Lower lobe of right lung (tissue), 2 donors: ENCODE results near the gene PRM3. TPM values are rescaled to one million over a fixed set of nuclear protein-coding genes. Genes with fewer than 3 reads are reported as not detected.

Experiments
- ATAC-seq, 2 donors: fragments of 200-7000 bp; cut with Tn5 transposase; one replicate each; pipeline ENCODE4 v1.9.1; 2020 to 2022; ENCODE audit warnings: mild to moderate bottlenecking in 2 of 2, moderate library complexity in 2 of 2
- DNase-seq: peaks from one replicate; pipeline ENCODE4 v3.0.0-alpha.2; 2020
- H3K27ac ChIP-seq: fragments of 200-600 bp; one replicate; pipeline ENCODE4 v1.8.0; 2022
- H3K27me3 ChIP-seq: fragments of 200-600 bp; one replicate; pipeline ENCODE4 v1.8.0; 2022; ENCODE audit warnings: low read depth
- H3K36me3 ChIP-seq: fragments of 200-600 bp; one replicate; pipeline ENCODE4 v1.8.0; 2022; ENCODE audit warnings: mild to moderate bottlenecking
- H3K4me1 ChIP-seq: fragments of 200-600 bp; one replicate; pipeline ENCODE4 v1.8.0; 2022
- H3K4me3 ChIP-seq: fragments of 200-600 bp; one replicate; pipeline ENCODE4 v1.8.0; 2022; ENCODE audit warnings: mild to moderate bottlenecking
- H3K9me3 ChIP-seq: fragments of 200-600 bp; one replicate; pipeline ENCODE4 v1.8.0; 2022
- CTCF ChIP-seq: fragments of 200-600 bp; IDR thresholded peaks from one replicate; pipeline ENCODE4 v1.8.0; 2022; ENCODE audit warnings: antibody characterized with exemption, mild to moderate bottlenecking
- intact Hi-C: fragments of 100-400 bp; cut with DNase I; formaldehyde crosslinking; loops from one replicate; pipeline ENCODE4 v1.11.0; 2022
- total RNA-seq: library from RNA; stranded (reverse); fragmentation: NEBNext Ultra II Directional; extraction: Animal tissue kit (Norgen Biotek cat#: 25700); gene quantifications from one replicate; pipeline ENCODE4 v1.2.1, GENCODE V29; 2021
- donor health status: DM: no; HTN: yes; CAD: no; lungs with severe emphysema.

Gene PRM3
- total RNA-seq, 1 donor from 2014 or later = not detected

DNA sequence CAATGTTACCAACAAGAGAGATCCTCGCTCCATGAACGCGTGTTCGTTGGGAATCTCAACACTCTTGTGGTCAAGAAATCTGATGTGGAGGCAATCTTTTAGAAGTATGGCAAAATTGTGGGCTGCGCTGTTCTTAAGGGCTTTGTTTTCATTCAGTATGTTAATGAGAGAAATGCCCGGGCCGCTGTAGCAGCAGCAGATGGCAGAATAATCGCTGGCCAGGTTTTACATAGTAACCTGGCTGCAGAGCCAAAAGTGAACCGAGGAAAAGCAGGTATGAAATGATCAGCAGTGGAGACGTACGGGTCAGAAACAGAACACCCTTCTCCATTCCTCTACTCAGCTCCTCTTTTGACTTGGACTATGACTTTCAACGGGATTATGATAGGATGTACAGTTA lies 30.8 kb downstream of the PRM3 start:
- H3K27me3 ChIP-seq = no peaks in the 10 kb centered on the region

DNA sequence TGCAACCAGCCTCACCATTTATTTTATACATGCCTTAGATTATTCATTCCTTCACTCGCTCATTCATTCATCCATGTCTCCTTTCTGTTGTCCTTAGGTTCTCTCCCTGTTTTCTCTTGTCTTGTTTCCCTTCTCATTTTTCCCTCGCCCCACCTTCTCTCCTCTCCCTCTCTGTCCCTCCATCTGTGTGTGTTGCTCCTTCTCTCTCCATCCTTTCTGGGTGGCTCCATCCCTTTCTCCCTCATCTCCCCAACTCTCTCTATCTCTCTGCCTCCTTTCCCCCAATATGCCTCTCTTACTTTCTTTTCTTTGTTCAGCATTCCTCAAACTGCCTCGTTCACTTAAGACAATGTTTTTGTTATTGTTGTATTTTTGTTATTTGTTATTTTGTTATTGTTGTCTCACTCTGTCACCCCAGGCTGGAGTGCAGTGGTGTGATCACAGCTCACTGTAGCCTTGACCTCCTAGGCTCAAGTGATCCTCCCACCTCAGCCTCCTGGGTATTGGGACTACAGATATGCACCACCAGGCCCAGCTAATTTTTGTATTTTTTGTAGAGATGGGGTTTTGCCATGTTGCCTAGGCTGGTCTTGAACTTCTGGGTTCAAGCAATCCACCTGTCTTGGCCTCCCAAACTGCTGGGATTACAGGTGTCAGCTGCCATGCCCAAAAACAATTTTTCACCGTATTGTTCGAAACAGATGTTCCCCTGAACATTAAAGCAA lies 31.8 kb downstream of the PRM3 start:
- ATAC-seq (no peak), DNase-seq (no peak)
- no peak overlapping the region for H3K4me3 ChIP-seq
- TF ChIP-seq CTCF = no peak
- H3K27me3 ChIP-seq = no peaks in the 10 kb centered on the region
- H3K4me1 ChIP-seq = peaks cover 8% of the 10 kb centered on the region
- H3K36me3 ChIP-seq = no peaks in the 10 kb centered on the region
- no peaks in the 10 kb centered on the region for H3K9me3 ChIP-seq
- no peak overlapping the region for H3K27ac ChIP-seq
- intact Hi-C loops = no loop called here

More for the DNA sequence above, 30.8 kb downstream of the PRM3 start:
- Histone ChIP-seq H3K9me3 (no peaks in the 10 kb centered on the region), H3K4me3 (no peak overlapping the region), H3K27ac (no peak overlapping the region), H3K36me3 (no peaks in the 10 kb centered on the region), H3K4me1 (peaks cover 2% of the 10 kb centered on the region)
- intact Hi-C loops = no loop called here
- no peak for DNase-seq
- no peak for TF ChIP-seq CTCF
- no peak for ATAC-seq

DNA sequence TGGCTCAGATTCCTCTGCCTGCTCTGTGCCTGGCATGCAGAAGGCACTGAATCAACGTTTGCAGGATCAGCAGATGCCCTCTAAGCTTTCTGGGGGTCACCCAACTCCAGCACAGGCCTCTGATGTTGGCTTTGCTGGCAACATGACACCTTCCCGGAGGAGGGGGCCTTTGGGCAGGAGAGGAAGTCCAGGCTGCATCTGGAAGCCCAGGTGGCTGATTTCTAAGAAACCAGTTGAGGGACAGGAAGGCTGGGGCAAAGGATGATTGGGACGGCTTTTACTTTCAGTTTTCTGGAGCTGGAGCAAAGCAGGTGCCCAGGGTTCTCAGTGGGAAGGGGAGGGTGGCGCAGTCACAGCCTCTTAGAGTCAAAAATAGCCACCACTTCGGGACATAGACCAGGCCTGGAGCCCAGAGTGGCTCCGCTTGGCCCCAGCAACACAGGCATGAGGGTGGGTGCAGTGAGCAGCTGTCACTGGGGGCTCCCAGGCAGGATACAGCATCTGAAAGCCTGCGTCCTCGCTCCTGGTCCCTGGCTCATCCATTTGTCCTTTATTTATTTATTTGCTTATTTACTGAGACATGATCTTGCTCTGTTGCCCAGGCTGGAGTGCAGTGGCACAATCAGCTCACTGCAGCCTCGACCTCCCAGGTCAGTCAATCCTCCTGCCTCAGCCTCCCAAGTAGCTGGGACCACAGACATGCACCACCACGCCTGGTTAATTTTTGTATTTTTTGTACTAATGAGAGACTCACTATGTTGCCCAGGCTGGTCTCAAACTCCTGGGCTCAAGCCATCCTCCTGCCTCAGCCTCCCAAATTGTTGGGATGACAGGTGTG lies 32.6 kb downstream of the PRM3 start:
- Histone ChIP-seq H3K4me1 (peaks cover 8% of the 10 kb centered on the region), H3K36me3 (no peaks in the 10 kb centered on the region), H3K9me3 (no peaks in the 10 kb centered on the region), H3K27ac (no peak overlapping the region), H3K4me3 (no peak overlapping the region), H3K27me3 (no peaks in the 10 kb centered on the region)
- ATAC-seq (peak; percentile 35 to 59), DNase-seq (no peak)
- no peak for TF ChIP-seq CTCF
- intact Hi-C loops = no loop called here

DNA sequence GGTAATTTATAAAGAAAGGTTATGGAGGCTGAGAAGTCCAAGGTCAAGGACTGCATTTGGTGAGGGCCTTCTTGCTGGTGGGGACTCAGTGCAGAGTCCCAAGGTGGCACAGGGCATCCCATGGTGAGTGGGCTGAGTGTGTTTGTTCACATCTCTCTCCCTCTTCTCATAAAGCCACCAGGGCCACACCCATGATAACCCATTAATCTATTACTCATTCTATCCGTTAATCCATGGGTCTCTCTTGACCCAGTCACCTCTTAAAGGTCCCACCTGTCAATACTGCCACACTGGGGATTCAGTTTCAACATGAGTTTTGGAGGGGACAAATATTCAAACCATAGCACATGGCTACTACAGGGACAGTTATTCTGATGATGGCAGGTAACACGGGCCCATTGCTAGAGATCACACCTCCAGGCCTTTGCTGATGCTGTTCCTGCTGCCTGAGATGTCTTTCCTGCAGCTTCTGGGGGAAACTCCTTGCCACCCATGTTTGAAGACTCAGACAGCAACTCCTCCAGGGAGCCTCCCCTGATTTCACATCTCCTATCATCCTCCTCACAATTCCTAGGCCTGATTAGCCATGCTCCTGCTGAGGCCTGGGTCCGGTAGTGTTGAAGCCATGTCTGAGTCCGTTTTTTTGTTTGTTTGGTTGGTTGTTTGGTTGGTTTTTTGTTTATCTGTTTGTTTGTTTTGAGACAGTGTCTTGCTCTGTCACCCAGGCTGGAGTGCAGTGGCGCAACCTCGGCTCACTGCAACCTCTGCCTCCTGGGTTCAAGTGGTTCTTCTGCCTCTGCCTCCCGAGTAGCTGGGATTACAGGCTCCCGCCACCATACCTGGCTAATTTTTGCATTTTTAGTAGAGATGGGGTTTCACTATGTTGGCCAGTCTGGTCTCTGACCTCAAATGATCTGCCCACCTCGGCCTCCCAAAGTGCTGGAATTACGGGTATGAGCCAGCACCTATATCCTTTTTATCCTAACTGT lies 33.5 kb downstream of the PRM3 start:
- Histone ChIP-seq H3K4me1 (peaks cover 8% of the 10 kb centered on the region), H3K9me3 (no peaks in the 10 kb centered on the region), H3K4me3 (no peak overlapping the region), H3K27ac (no peak overlapping the region), H3K36me3 (no peaks in the 10 kb centered on the region), H3K27me3 (no peaks in the 10 kb centered on the region)
- no peak for ATAC-seq
- TF ChIP-seq CTCF = no peak
- intact Hi-C loops = no loop called here
- DNase-seq = no peak
